ENCODE data around the gene ITGAX.

Gene ITGAX

GRCh38 chr16:31350275-31351005 lies 4.5 kb upstream of the ITGAX start (continued):
- TF ChIP-seq PATZ1 (CRISPR knock-in tag; IDR thresholded peaks at IDR 0.05; ENCODE audit: borderline replicate concordance) (no peak), TOX (CRISPR knock-in tag; IDR thresholded peaks at IDR 0.05; ENCODE audit: borderline replicate concordance) (no peak), TSHZ2 (CRISPR knock-in tag; IDR thresholded peaks at IDR 0.05) (no peak), OSR1 (CRISPR knock-in tag; IDR thresholded peaks at IDR 0.05) (no peak), ZFP3 (CRISPR knock-in tag; IDR thresholded peaks at IDR 0.05) (no peak)

- TF ChIP-seq BACH2 (CRISPR knock-in tag; IDR thresholded peaks at IDR 0.05; ENCODE audit: borderline replicate concordance) = no peak
- TF ChIP-seq SNAI2 (CRISPR knock-in tag; IDR thresholded peaks at IDR 0.05) = no peak
- no peak for TF ChIP-seq TCF4 (CRISPR knock-in tag; IDR thresholded peaks at IDR 0.05; ENCODE audit: borderline replicate concordance)
- TF ChIP-seq CSRNP3 (CRISPR knock-in tag; IDR thresholded peaks at IDR 0.05) = no peak
- no peak for TF ChIP-seq CSDC2 (CRISPR knock-in tag; IDR thresholded peaks at IDR 0.05)
- TF ChIP-seq ZNF70 (CRISPR knock-in tag; IDR thresholded peaks at IDR 0.05) = no peak
- no peak for TF ChIP-seq ESRRG (CRISPR knock-in tag; IDR thresholded peaks at IDR 0.05)
- no peak for TF ChIP-seq POU6F1 (CRISPR knock-in tag; IDR thresholded peaks at IDR 0.05; ENCODE audit: borderline replicate concordance, low read depth)
- no peak for ATAC-seq
Observed at GRCh38 chr16:31351246-31351941, 3.6 kb upstream of the ITGAX start.

- no peak for ATAC-seq
- TF ChIP-seq ZFP3 (CRISPR knock-in tag; IDR thresholded peaks at IDR 0.05) = no peak
- no peak for TF ChIP-seq ARNTL (CRISPR knock-in tag; IDR thresholded peaks at IDR 0.05; ENCODE audit: borderline replicate concordance, low read depth)
- TF ChIP-seq PPARA (CRISPR knock-in tag; IDR thresholded peaks at IDR 0.05; ENCODE audit: borderline replicate concordance) = no peak
- TF ChIP-seq POU6F1 (CRISPR knock-in tag; IDR thresholded peaks at IDR 0.05; ENCODE audit: borderline replicate concordance, low read depth) = no peak
- TF ChIP-seq CSDC2 (CRISPR knock-in tag; IDR thresholded peaks at IDR 0.05) = no peak
- TF ChIP-seq ISL1 (CRISPR knock-in tag; IDR thresholded peaks at IDR 0.05) = no peak
- no peak for TF ChIP-seq SNAI2 (CRISPR knock-in tag; IDR thresholded peaks at IDR 0.05)
- no peak for TF ChIP-seq ZNF8 (CRISPR knock-in tag; IDR thresholded peaks at IDR 0.05)
- no peak for TF ChIP-seq CSRNP3 (CRISPR knock-in tag; IDR thresholded peaks at IDR 0.05)
- no peak for TF ChIP-seq RARB (CRISPR knock-in tag; IDR thresholded peaks at IDR 0.05)
- no peak for TF ChIP-seq ZNF565 (CRISPR knock-in tag; conservative IDR thresholded peaks at IDR 0.05; ENCODE audit: low read depth)
- no peak for TF ChIP-seq ZC3H10 (CRISPR knock-in tag; IDR thresholded peaks at IDR 0.05)
- TF ChIP-seq TOX (CRISPR knock-in tag; IDR thresholded peaks at IDR 0.05; ENCODE audit: borderline replicate concordance) = no peak
Observed at GRCh38 chr16:31351942-31352325, 3.0 kb upstream of the ITGAX start.
